MCF 10A (cell line): ENCODE measurements around the gene ANP32E. TPM values are rescaled to one million over a fixed set of nuclear protein-coding genes. Genes with fewer than 3 reads are reported as not detected.
"Not testable (repeated sequence)": the region's sequence is repeated elsewhere in the genome, so short reads cannot be mapped to it uniquely, and the experiment has no call there.

Experiments
- BruUV-seq: library from RNA; stranded (reverse); fragments of 400-500 nt; replicated peaks from 2 replicates; lab custom pipeline; 2021; lab: Mats Ljungman, UMichigan
- CTCF ChIA-PET: fragments of 300-600 bp; sonication (Branson Sonifier 250); formaldehyde crosslinking; extraction: SDS; loops from one replicate; lab custom pipeline; 2021; ENCODE audit warnings: antibody characterized with exemption, inconsistent platforms; lab: Yijun Ruan, JAX
- POLR2A ChIA-PET: fragments of 300-600, 350-650 bp; sonication (Branson Sonifier 250); formaldehyde crosslinking; extraction: SDS; loops from one replicate; lab custom pipeline; 2020; ENCODE audit warnings: antibody characterized with exemption, inconsistent platforms; lab: Yijun Ruan, JAX
- DNase-seq: peaks from one replicate; pipeline ENCODE4 v3.0.0-alpha.2; 2018; ENCODE audit not compliant: unreplicated experiment
- H3K27ac Mint-ChIP-seq: one replicate; pipeline ENCODE4 v1.8.0; 2022; ENCODE audit warnings: mild to moderate bottlenecking, low read depth, mixed read lengths; ENCODE audit not compliant: unreplicated experiment
- H3K27me3 Mint-ChIP-seq: one replicate; pipeline ENCODE4 v1.8.0; 2022; ENCODE audit warnings: mixed read lengths; ENCODE audit not compliant: insufficient read depth, unreplicated experiment
- H3K36me3 Mint-ChIP-seq: one replicate; pipeline ENCODE4 v1.8.0; 2022; ENCODE audit warnings: mild to moderate bottlenecking, moderate library complexity, mixed read lengths; ENCODE audit not compliant: insufficient read depth, unreplicated experiment
- H3K4me1 Mint-ChIP-seq: one replicate; pipeline ENCODE4 v1.8.0; 2022; ENCODE audit warnings: mixed read lengths; ENCODE audit not compliant: insufficient read depth, unreplicated experiment
- H3K4me3 Mint-ChIP-seq: one replicate; pipeline ENCODE4 v1.8.0; 2022; ENCODE audit warnings: mild to moderate bottlenecking, moderate library complexity, mixed read lengths; ENCODE audit not compliant: unreplicated experiment
- H3K9me3 Mint-ChIP-seq: one replicate; pipeline ENCODE4 v1.8.0; 2022; ENCODE audit warnings: mixed read lengths; ENCODE audit not compliant: unreplicated experiment
- CTCF ChIP-seq: fragments of 200-600 bp; IDR thresholded peaks from one replicate; pipeline ENCODE4 v1.8.0; 2022; ENCODE audit warnings: antibody characterized with exemption, mild to moderate bottlenecking; ENCODE audit not compliant: unreplicated experiment
- intact Hi-C: fragments of 100-400 bp; cut with micrococcal nuclease; formaldehyde crosslinking; loops from 2 replicates; pipeline ENCODE4 v1.14.1; 2022
- total RNA-seq: library from RNA; stranded (reverse); gene quantifications from 2 replicates; pipeline ENCODE4 v1.2.3, GENCODE V29; 2022

The ANP32E gene
- total RNA-seq, 1 experiment from 2014 or later, result 67.3 TPM

GRCh38 chr1:150187560-150187931 lies 48.4 kb downstream of the ANP32E start:
- POLR2A ChIA-PET, result interaction anchor here (0.6 to 3.2 kb wide), 20 partner anchors 9 to 344 kb away, joined by 3 to 52 read pairs (median 4); partner anchors contain the start of genes MTMR11 and VPS45
- Mint-ChIP-seq H3K27ac (no peak overlapping the region), H3K4me1 (peaks cover 14% of the 10 kb centered on the region), H3K4me3 (no peak overlapping the region), H3K9me3 (no peaks in the 10 kb centered on the region), H3K36me3 (no peaks in the 10 kb centered on the region), H3K27me3 (no peaks in the 10 kb centered on the region)
- no peak for DNase-seq
- no peak for TF ChIP-seq CTCF
- intact Hi-C loops, result loop anchor here (1.0 to 2.0 kb wide), 3 partner anchors 114 to 299 kb away; no protein-coding TSS in a partner anchor
- BruUV-seq, result no TSS peak
- CTCF ChIA-PET, result interaction anchor here (0.6 to 14.8 kb wide), 55 partner anchors 8 to 1801 kb away, joined by 3 to 223 read pairs (median 5); partner anchors contain the start of genes MTMR11 and VPS45

- intact Hi-C loops, result loop anchor here (1.0 to 2.0 kb wide), 3 partner anchors 114 to 298 kb away; no protein-coding TSS in a partner anchor
- CTCF ChIA-PET, result interaction anchor here (0.6 to 14.8 kb wide), 66 partner anchors 9 to 817 kb away, joined by 3 to 223 read pairs (median 5); partner anchors contain the start of genes MTMR11 and VPS45
- peaks cover 9% of the 10 kb centered on the region for H3K4me1 Mint-ChIP-seq
- no peaks in the 10 kb centered on the region for H3K27me3 Mint-ChIP-seq
- peak; percentile 74 for DNase-seq
- no peaks in the 10 kb centered on the region for H3K36me3 Mint-ChIP-seq
- H3K4me3 Mint-ChIP-seq, result no peak overlapping the region
- no peaks in the 10 kb centered on the region for H3K9me3 Mint-ChIP-seq
- peak; percentile 67 for TF ChIP-seq CTCF
- POLR2A ChIA-PET, result interaction anchor here (0.5 to 3.2 kb wide), 24 partner anchors 8 to 343 kb away, joined by 3 to 52 read pairs (median 4); partner anchors contain the start of genes MTMR11 and VPS45
- H3K27ac Mint-ChIP-seq, result no peak overlapping the region
- BruUV-seq, result no TSS peak
Measured at GRCh38 chr1:150186789-150187559, 48.9 kb downstream of the ANP32E start.

GRCh38 chr1:150186438-150186788 lies 49.5 kb downstream of the ANP32E start:
- intact Hi-C loops, result loop anchor here (2.0 kb wide), 1 partner anchor 298 kb away; no protein-coding TSS in a partner anchor
- not testable (repeated sequence) for BruUV-seq, H3K36me3 Mint-ChIP-seq, H3K27ac Mint-ChIP-seq, H3K4me1 Mint-ChIP-seq, H3K27me3 Mint-ChIP-seq, H3K9me3 Mint-ChIP-seq, H3K4me3 Mint-ChIP-seq
- ChIA-PET POLR2A (interaction anchor here (0.5 to 3.2 kb wide), 15 partner anchors 15 to 337 kb away, joined by 3 to 52 read pairs (median 4); partner anchors contain the start of gene VPS45), CTCF (interaction anchor here (0.6 to 14.8 kb wide), 39 partner anchors 10 to 380 kb away, joined by 3 to 223 read pairs (median 6); partner anchors contain the start of gene VPS45)
- peak; percentile 23 for DNase-seq

- ChIA-PET POLR2A (interaction anchor here (0.6 to 3.2 kb wide), 5 partner anchors 24 to 301 kb away, joined by 4 to 52 read pairs (median 21); partner anchors contain the start of gene VPS45), CTCF (interaction anchor here (0.6 to 14.8 kb wide), 9 partner anchors 9 to 247 kb away, joined by 3 to 223 read pairs (median 36); partner anchors contain the start of gene VPS45)
- Mint-ChIP-seq H3K4me1 (peaks cover 8% of the 10 kb centered on the region), H3K9me3 (no peaks in the 10 kb centered on the region), H3K27ac (no peak overlapping the region), H3K27me3 (no peaks in the 10 kb centered on the region), H3K36me3 (no peaks in the 10 kb centered on the region), H3K4me3 (no peak overlapping the region)
- DNase-seq, result no peak
- TF ChIP-seq CTCF, result no peak
- intact Hi-C loops, result no loop called here
- BruUV-seq, result no TSS peak
Measured at GRCh38 chr1:150185481-150185880, 50.4 kb downstream of the ANP32E start.
